H1 (cell line): ENCODE data around the gene CBLN2. TPM values are rescaled to one million over a fixed set of nuclear protein-coding genes. Genes with fewer than 3 reads are reported as not detected.

Experiments
- BRCA1 ChIP-seq: IDR thresholded peaks from 2 replicates; pipeline ENCODE4 v1.6.1; 2012; ENCODE audit warnings: low read depth, low read length, improper control_type of control experiment
- CBX5 ChIP-seq: fragments of 300-800, 300-1000 bp; sonication (generic); IDR thresholded peaks from 2 replicates; pipeline ENCODE4 v1.7.1; 2016; ENCODE audit warnings: antibody characterized with exemption, low read length, low read depth
- CREB1 ChIP-seq: IDR thresholded peaks from 2 replicates; pipeline ENCODE4 v1.6.1; 2012; ENCODE audit warnings: inconsistent platforms
- E2F6 ChIP-seq: IDR thresholded peaks from 2 replicates; pipeline ENCODE4 v1.6.1; 2012; ENCODE audit warnings: inconsistent platforms
- TEAD4 ChIP-seq: IDR thresholded peaks from 2 replicates; pipeline ENCODE4 v1.6.1; 2012; ENCODE audit warnings: low read depth, low read length, inconsistent platforms, mixed read lengths
- polyA plus RNA-seq, 7 experiments: library from polyadenylated mRNA; depleted of rRNA in 3 of 7; stranded (reverse) in 5 of 7; unstranded in 2 of 7; fragments of >200 nt in 5 of 7; fragments of 200-250 nt in 2 of 7; gene quantifications; 1 replicate in 5 of 7; 2 replicates in 1 of 7; 4 replicates in 1 of 7; pipeline versions ENCODE4 v1.2.1 to v1.2.3, GENCODE V29; 2011 to 2013; ENCODE audit warnings: missing spikeins in 2 of 7, mixed read lengths in 2 of 7
- total RNA-seq: library from RNA; stranded (reverse); fragmentation: NEBNext Ultra II Directional; extraction: Animal tissue kit (Norgen Biotek cat#: 25700); gene quantifications from 2 replicates; pipeline ENCODE4 v1.2.1, GENCODE V29; 2021
- TF ChIP-seq, protein P1 (sequence below), 3 experiments: IDR thresholded peaks; 1 replicate in 2 of 3; 2 replicates in 1 of 3; pipeline versions ENCODE4 v1.5.1 to v1.6.1; 2011; ENCODE audit warnings: low read length in 3 of 3, mild to moderate bottlenecking in 3 of 3, inconsistent platforms in 2 of 3, low read depth in 1 of 3, moderate library complexity in 1 of 3; ENCODE audit not compliant: insufficient read depth in 1 of 3; ENCODE audit errors: control extremely low read depth in 1 of 3

CBLN2 gene
- total and polyA plus RNA-seq, 2 of the 8 experiments (the other 6 are each of a cell fraction or from before 2014, with no cell fraction given) = not detected

GRCh38 chr18:72566290-72566689 is 22.1 kb upstream of the CBLN2 start (continued):
- TF ChIP-seq, protein P1, sequence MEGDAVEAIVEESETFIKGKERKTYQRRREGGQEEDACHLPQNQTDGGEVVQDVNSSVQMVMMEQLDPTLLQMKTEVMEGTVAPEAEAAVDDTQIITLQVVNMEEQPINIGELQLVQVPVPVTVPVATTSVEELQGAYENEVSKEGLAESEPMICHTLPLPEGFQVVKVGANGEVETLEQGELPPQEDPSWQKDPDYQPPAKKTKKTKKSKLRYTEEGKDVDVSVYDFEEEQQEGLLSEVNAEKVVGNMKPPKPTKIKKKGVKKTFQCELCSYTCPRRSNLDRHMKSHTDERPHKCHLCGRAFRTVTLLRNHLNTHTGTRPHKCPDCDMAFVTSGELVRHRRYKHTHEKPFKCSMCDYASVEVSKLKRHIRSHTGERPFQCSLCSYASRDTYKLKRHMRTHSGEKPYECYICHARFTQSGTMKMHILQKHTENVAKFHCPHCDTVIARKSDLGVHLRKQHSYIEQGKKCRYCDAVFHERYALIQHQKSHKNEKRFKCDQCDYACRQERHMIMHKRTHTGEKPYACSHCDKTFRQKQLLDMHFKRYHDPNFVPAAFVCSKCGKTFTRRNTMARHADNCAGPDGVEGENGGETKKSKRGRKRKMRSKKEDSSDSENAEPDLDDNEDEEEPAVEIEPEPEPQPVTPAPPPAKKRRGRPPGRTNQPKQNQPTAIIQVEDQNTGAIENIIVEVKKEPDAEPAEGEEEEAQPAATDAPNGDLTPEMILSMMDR (IDR thresholded peaks at IDR 0.05; ENCODE audit: control extremely low read depth in 1 of 3, insufficient read depth in 1 of 3, low read depth in 1 of 3, low read length in 3 of 3) = no peak
- no peak for TF ChIP-seq BRCA1
- TF ChIP-seq CBX5 = no peak
- no peak for TF ChIP-seq E2F6
- no peak for TF ChIP-seq CREB1
- no peak for TF ChIP-seq TEAD4
- TF ChIP-seq, all 59 proteins: peak for 0
